Activated naive CD4-positive, alpha-beta T cell treated with anti-CD3 and anti-CD28 coated beads for 36 hours (primary cell): ENCODE data around the gene CLSTN2. TPM values are rescaled to one million over a fixed set of nuclear protein-coding genes. Genes with fewer than 3 reads are reported as not detected.
A peak's percentile ranks its signal among the peaks of the same experiment; 100 is the strongest.

ENCODE experiments used
- CTCF ChIA-PET: fragments of 350-600 bp; sonication (Branson Sonifier 250); formaldehyde crosslinking; loops from one replicate; lab custom pipeline; 2021; ENCODE audit warnings: antibody characterized with exemption; lab: Charles Lee
- DNase-seq: peaks from one replicate; pipeline ENCODE4 v3.0.0-alpha.2; 2020
- H3K27ac Mint-ChIP-seq: one replicate; pipeline ENCODE4 v1.8.0; 2021; ENCODE audit warnings: mild to moderate bottlenecking, mixed read lengths
- H3K27me3 Mint-ChIP-seq: one replicate; pipeline ENCODE4 v1.8.0; 2021; ENCODE audit warnings: low read depth, mixed read lengths
- H3K36me3 Mint-ChIP-seq: one replicate; pipeline ENCODE4 v1.8.0; 2021; ENCODE audit warnings: low read depth, mixed read lengths
- H3K4me1 Mint-ChIP-seq: one replicate; pipeline ENCODE4 v1.8.0; 2021; ENCODE audit warnings: low read depth, mixed read lengths
- H3K4me3 Mint-ChIP-seq: one replicate; pipeline ENCODE4 v1.8.0; 2021; ENCODE audit warnings: mild to moderate bottlenecking, moderate library complexity, mixed read lengths
- H3K9me3 Mint-ChIP-seq: one replicate; pipeline ENCODE4 v1.8.0; 2021; ENCODE audit warnings: mixed read lengths
- intact Hi-C: fragments of 100-400 bp; cut with micrococcal nuclease; formaldehyde crosslinking; loops from one replicate; pipeline ENCODE4 v1.15.1; 2023
- total RNA-seq, 2 experiments: library from RNA; stranded (reverse); gene quantifications; one replicate each; pipeline ENCODE4 v1.2.3, GENCODE V29; 2021

Gene CLSTN2
- total RNA-seq = not detected

- CTCF ChIA-PET = interaction anchor here (1.3 kb wide), 1 partner anchor 14 kb away, joined by 3 read pairs; no protein-coding TSS in a partner anchor
- Mint-ChIP-seq H3K9me3 (no peaks in the 10 kb centered on the region), H3K27ac (no peak within 1 kb of the TSS), H3K4me3 (no peak within 1 kb of the TSS), H3K36me3 (no peaks in the 10 kb centered on the region), H3K4me1 (peaks cover 2% of the 10 kb centered on the region), H3K27me3 (peaks cover 45% of the 10 kb centered on the region)
- peak; percentile 23 for DNase-seq
- intact Hi-C loops = loop anchor here (2.0 to 10.0 kb wide), 4 partner anchors 117 to 927 kb away; no protein-coding TSS in a partner anchor
These were observed at the start of gene CLSTN2 for GRCh38 chr3:139935016-139935865. Gene CLSTN2 (plus strand): TSS chr3:139935185.

- Mint-ChIP-seq H3K9me3 (peaks cover 5% of the 10 kb centered on the region), H3K4me3 (no peak overlapping the region), H3K36me3 (no peaks in the 10 kb centered on the region), H3K27me3 (no peaks in the 10 kb centered on the region), H3K27ac (no peak overlapping the region), H3K4me1 (no peaks in the 10 kb centered on the region)
- intact Hi-C loops = no loop called here
- CTCF ChIA-PET = no interaction called here
- no peak for DNase-seq
These were observed 47.6 kb upstream of the CLSTN2 start for GRCh38 chr3:139887431-139887830.

- peaks cover under 1% of the 10 kb centered on the region for H3K9me3 Mint-ChIP-seq
- no peak for DNase-seq
- intact Hi-C loops = no loop called here
- H3K4me3 Mint-ChIP-seq = no peak overlapping the region
- H3K27me3 Mint-ChIP-seq = no peaks in the 10 kb centered on the region
- no peaks in the 10 kb centered on the region for H3K4me1 Mint-ChIP-seq
- CTCF ChIA-PET = no interaction called here
- no peaks in the 10 kb centered on the region for H3K36me3 Mint-ChIP-seq
- H3K27ac Mint-ChIP-seq = no peak overlapping the region
These were observed 46.3 kb upstream of the CLSTN2 start for GRCh38 chr3:139888561-139889140.

- H3K36me3 Mint-ChIP-seq = no peaks in the 10 kb centered on the region
- no peaks in the 10 kb centered on the region for H3K9me3 Mint-ChIP-seq
- CTCF ChIA-PET = no interaction called here
These were observed 41.6 kb upstream of the CLSTN2 start for GRCh38 chr3:139893267-139893962.

GRCh38 chr3:139893963-139894642 is 40.9 kb upstream of the CLSTN2 start:
- Mint-ChIP-seq H3K4me1 (no peaks in the 10 kb centered on the region), H3K36me3 (no peaks in the 10 kb centered on the region), H3K4me3 (no peak overlapping the region), H3K9me3 (no peaks in the 10 kb centered on the region), H3K27ac (no peak overlapping the region), H3K27me3 (no peaks in the 10 kb centered on the region)
- intact Hi-C loops = no loop called here
- CTCF ChIA-PET = no interaction called here
- DNase-seq = no peak

More at GRCh38 chr3:139893267-139893962, 41.6 kb upstream of the CLSTN2 start:
- no peak for DNase-seq
- Mint-ChIP-seq H3K27me3 (no peaks in the 10 kb centered on the region), H3K4me1 (no peaks in the 10 kb centered on the region), H3K4me3 (no peak overlapping the region), H3K27ac (no peak overlapping the region)
- intact Hi-C loops = no loop called here

GRCh38 chr3:139894643-139894989 is 40.4 kb upstream of the CLSTN2 start:
- Mint-ChIP-seq H3K27me3 (no peaks in the 10 kb centered on the region), H3K9me3 (peaks cover 2% of the 10 kb centered on the region), H3K36me3 (no peaks in the 10 kb centered on the region), H3K4me1 (no peaks in the 10 kb centered on the region), H3K4me3 (no peak overlapping the region), H3K27ac (no peak overlapping the region)
- DNase-seq = no peak
- intact Hi-C loops = no loop called here
- CTCF ChIA-PET = no interaction called here

- H3K27me3 Mint-ChIP-seq = no peaks in the 10 kb centered on the region
- no peaks in the 10 kb centered on the region for H3K36me3 Mint-ChIP-seq
- peaks cover 2% of the 10 kb centered on the region for H3K9me3 Mint-ChIP-seq
- CTCF ChIA-PET = no interaction called here
- DNase-seq = no peak
- no peak overlapping the region for H3K27ac Mint-ChIP-seq
- intact Hi-C loops = no loop called here
- no peaks in the 10 kb centered on the region for H3K4me1 Mint-ChIP-seq
- H3K4me3 Mint-ChIP-seq = no peak overlapping the region
These were observed 37.2 kb upstream of the CLSTN2 start for GRCh38 chr3:139897759-139898158.

- Mint-ChIP-seq H3K9me3 (no peaks in the 10 kb centered on the region), H3K27me3 (peaks cover 3% of the 10 kb centered on the region), H3K27ac (no peak overlapping the region), H3K4me3 (no peak overlapping the region), H3K4me1 (no peaks in the 10 kb centered on the region), H3K36me3 (no peaks in the 10 kb centered on the region)
- intact Hi-C loops = no loop called here
- no peak for DNase-seq
- CTCF ChIA-PET = no interaction called here
These were observed 28.6 kb upstream of the CLSTN2 start for GRCh38 chr3:139906418-139906817.

- no peaks in the 10 kb centered on the region for H3K9me3 Mint-ChIP-seq
- peaks cover 3% of the 10 kb centered on the region for H3K27me3 Mint-ChIP-seq
- no peak overlapping the region for H3K4me3 Mint-ChIP-seq
- no peaks in the 10 kb centered on the region for H3K36me3 Mint-ChIP-seq
- CTCF ChIA-PET = no interaction called here
- no peak overlapping the region for H3K27ac Mint-ChIP-seq
- intact Hi-C loops = no loop called here
- H3K4me1 Mint-ChIP-seq = no peaks in the 10 kb centered on the region
- no peak for DNase-seq
These were observed 25.2 kb upstream of the CLSTN2 start for GRCh38 chr3:139909811-139910210.

- Mint-ChIP-seq H3K27me3 (no peaks in the 10 kb centered on the region), H3K9me3 (no peaks in the 10 kb centered on the region), H3K4me3 (no peak overlapping the region), H3K4me1 (no peaks in the 10 kb centered on the region), H3K36me3 (no peaks in the 10 kb centered on the region), H3K27ac (no peak overlapping the region)
- intact Hi-C loops = no loop called here
- CTCF ChIA-PET = interaction anchor here (1.0 kb wide), 1 partner anchor 21 kb away, joined by 3 read pairs; no protein-coding TSS in a partner anchor
- DNase-seq = no peak
These were observed 18.7 kb upstream of the CLSTN2 start for GRCh38 chr3:139916271-139916670.

GRCh38 chr3:139917226-139917785 is 17.7 kb upstream of the CLSTN2 start:
- Mint-ChIP-seq H3K4me3 (no peak overlapping the region), H3K36me3 (no peaks in the 10 kb centered on the region), H3K4me1 (no peaks in the 10 kb centered on the region), H3K27ac (no peak overlapping the region), H3K9me3 (no peaks in the 10 kb centered on the region), H3K27me3 (no peaks in the 10 kb centered on the region)
- intact Hi-C loops = no loop called here
- DNase-seq = no peak
- CTCF ChIA-PET = interaction anchor here (1.0 kb wide), 1 partner anchor 20 kb away, joined by 3 read pairs; no protein-coding TSS in a partner anchor
